Measurements from ENCODE around the gene C3orf20.
"Not testable (repeated sequence)": the region's sequence is repeated elsewhere in the genome, so short reads cannot be mapped to it uniquely, and the experiment has no call there.

Gene C3orf20

DNA sequence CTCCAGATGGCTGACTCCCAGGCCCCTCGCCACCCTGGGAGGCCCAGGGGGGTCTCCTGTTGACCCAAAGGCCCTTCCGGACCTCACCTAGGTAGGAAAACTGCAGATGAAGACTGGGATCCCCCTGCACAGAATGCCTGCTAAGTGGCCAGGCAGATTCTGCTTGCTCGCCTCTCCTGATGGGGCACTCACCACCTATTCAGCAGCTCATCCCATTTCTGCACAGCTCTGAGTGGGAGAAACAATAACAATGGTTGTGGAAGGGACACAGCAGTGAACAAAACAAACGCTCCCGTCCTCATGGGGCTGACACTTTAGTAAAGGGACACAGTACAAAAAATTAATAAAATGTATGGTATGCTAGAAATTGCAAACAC is 118.9 kb downstream of the C3orf20 start:
- DNase-seq (ENCODE audit: extremely low read depth in 1 of 2, low read depth in 1 of 2), result no peak

DNA sequence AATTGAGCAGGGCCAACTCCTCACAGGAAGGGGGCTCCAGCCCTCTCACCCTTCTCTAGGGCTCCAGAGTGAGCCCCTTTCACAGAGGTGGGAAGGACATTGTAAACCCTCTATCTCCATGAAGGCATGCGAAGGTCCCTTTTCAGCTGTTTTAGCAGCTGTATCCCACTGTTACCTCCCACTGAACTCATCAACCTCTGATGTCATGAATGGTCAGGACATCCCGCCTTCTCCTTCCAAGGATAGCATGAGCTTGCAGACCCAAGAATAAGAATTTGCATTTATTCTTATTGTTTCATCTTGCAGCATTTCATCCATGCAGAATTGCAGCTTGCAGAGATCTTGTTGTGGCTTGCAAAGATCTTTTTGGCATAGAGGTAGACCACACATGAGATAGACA is 119.5 kb downstream of the C3orf20 start:
- no peak for DNase-seq (ENCODE audit: extremely low read depth in 1 of 2, low read depth in 1 of 2)

DNA sequence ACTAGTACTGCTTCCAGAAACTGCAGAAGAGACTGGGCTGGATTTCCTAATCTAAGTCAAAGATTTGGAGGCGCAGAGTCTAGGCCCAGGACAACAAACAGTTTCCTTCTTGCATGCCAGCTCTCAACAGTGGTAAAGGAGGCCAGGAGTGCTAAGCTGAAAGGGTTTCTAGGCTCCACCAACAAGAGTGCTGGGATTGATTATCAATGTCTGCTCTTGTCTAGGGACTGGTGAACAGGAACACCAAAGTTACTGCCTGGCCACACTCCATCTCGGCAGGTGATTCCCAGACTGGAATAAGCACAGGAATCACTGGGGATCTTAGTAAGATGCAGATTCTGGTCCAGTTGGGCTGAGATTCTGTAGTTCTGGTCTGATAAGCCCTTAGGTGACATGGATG is 121.1 kb downstream of the C3orf20 start:
- no peak for DNase-seq (ENCODE audit: extremely low read depth in 1 of 2, low read depth in 1 of 2)

DNA sequence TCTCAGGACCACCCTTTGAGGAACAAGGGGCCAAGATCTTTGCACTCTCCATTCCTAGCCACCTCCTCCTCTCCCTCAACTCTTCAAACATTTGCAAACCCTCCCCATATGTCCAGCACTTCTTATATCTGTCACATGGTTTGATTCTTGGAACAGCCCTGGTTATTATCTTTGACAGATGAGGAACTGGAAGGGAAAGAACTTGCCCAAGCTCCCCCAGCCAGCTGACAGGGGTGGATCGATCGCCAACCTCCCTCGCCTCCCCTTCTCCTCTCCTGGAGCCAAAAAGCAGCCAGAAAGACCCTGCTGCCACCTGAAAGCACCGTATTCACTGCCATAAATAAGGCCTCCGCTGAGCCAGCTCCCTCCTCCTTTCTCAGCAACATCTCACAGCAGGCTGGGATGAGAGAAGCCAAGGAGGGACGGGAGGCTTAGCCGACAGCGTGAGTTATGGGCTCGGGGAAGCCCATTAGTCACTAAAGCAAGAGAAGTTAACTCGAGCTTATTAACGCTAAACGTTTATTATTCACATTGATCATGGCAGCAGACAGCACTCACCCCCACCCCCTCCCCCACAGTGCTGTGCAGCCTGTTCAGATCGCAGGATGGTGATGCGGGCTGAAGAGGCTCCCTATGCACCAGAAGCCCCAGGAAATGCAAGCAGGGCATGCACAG is 121.6 kb downstream of the C3orf20 start:
- no peak for DNase-seq (ENCODE audit: extremely low read depth in 1 of 2, low read depth in 1 of 2)

DNA sequence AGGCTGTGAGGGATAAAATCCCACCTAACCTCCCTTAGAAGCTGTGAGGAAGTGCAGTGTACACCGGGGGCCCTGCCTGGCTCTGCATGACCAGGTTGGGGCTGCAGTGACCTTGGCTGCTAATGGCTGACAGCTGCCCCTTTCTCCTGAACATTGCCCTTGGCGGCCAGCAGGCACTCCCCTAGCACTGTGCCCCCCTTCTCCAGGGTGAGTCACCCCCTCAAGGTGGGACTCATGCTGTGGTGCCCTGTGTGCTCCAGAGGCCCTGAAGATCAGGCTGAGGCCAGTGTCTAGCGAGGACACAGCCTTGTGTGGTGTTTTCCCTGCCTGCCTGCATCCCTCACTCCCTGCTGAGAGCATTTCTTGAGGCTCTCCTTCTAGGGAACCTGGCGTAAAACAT is 122.8 kb downstream of the C3orf20 start:
- DNase-seq (ENCODE audit: extremely low read depth in 1 of 2, low read depth in 1 of 2), result no peak

DNA sequence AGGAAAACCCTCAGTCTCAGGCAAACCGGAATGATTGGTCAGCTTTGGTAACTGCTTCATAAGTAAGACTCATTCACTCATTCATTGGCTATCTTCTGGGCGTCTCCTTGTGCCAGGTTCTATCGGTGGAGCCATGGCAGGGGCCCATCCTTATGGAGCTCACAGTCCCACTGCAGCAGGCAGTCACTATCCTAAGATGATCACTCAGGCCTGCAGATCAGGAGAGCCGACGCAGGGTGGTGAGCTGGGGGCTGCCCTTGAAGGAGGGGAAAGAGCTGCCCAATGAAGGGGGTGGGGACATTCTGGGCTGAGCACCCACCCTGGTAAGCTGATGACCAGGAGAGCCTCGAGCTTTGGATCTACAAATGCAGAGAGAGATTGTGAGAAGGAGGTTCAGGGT is 123.3 kb downstream of the C3orf20 start:
- DNase-seq (ENCODE audit: extremely low read depth in 1 of 2, low read depth in 1 of 2), result no peak

DNA sequence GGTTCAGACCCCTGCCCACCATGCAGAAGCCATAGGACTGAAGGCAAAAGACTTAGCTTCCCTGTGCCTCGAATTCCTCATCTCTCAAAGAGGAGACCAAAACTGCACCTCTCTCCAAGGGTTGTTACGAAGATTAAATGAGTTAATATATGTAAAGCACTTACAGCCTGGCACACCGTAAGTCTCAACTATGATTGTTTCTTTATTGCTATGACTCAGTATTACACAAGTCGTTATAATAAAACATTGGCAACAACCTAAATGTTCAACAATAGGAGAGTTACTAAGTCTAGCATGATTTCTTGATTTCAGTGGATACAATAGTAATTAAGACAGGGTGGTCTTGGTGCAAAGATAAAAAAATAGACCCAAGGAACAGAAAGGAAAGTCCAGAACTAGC is 124.2 kb downstream of the C3orf20 start:
- DNase-seq (ENCODE audit: extremely low read depth in 1 of 2, low read depth in 1 of 2), result no peak

DNA sequence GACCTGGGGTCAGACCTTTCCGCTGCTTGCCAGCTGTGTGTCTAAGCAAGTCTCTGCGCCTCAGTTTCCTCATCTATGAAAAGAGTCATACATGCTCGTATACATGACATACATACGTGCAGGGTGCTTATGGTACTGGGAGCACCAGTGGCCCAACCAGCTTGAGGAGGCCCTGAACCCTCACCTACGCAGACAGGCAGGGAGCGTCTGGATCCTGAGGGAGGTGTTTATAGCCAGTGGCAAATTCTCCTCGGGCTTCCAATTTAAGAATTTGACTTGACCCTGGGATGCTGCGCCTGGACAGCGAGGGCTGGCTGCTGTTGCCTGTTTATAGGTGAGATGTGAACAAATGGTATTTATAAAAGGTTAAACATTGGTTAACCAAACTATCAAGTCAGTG is 126.1 kb downstream of the C3orf20 start:
- no peak for DNase-seq (ENCODE audit: extremely low read depth in 1 of 2, low read depth in 1 of 2)

DNA sequence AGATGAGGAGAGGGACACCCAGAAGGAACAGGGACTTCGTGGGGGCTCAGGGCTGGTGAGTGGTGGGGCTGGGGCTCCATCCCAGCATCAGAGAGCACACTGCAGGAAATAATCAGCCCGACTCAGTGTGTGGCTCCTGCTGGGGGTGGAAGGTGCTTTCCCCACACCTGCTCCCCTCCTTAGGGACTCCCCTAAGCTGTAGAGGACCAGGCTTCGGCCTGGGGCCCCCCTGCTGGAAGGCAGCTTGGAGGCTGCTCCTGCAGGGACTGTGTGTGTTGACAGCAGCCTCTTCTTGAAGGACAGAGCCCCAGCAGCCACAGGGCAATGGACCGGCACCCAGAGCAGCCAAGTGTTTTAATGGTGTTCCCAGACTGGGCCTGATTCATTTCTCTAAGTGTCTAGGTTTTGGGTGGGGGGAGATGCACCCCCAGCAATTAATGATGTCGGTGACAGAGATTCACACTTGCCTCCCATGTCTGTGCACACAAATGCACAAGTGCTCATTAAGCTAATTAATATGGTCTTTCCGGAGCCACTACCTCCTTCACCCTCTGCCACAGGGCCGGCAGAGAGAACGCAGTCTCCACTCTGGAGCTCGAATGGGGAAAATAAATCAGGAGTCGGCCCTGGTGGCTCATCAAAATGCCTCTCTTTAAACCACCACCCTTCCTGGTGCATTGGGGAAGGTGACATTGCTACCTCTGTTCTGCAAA is 126.9 kb downstream of the C3orf20 start:
- DNase-seq (ENCODE audit: extremely low read depth in 1 of 2, low read depth in 1 of 2), result no peak

DNA sequence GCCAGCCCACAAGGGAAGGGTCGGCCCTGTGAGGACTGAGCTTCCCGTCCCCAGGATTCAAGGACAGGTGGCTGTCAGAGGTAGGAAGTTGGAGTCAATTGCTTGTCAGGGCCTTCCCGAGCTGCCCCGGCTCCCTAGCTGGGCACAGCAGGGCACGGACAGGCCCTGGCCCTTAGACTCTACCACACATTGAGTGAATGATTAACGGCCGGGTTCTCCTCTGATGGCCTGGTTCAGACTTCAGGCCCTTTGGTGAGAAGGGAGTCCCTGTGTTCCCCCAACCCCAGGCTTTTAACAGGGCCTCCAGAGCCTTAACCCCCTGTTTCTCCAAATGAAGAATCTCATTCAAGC is 127.4 kb downstream of the C3orf20 start:
- no peak for DNase-seq (ENCODE audit: extremely low read depth in 1 of 2, low read depth in 1 of 2)

DNA sequence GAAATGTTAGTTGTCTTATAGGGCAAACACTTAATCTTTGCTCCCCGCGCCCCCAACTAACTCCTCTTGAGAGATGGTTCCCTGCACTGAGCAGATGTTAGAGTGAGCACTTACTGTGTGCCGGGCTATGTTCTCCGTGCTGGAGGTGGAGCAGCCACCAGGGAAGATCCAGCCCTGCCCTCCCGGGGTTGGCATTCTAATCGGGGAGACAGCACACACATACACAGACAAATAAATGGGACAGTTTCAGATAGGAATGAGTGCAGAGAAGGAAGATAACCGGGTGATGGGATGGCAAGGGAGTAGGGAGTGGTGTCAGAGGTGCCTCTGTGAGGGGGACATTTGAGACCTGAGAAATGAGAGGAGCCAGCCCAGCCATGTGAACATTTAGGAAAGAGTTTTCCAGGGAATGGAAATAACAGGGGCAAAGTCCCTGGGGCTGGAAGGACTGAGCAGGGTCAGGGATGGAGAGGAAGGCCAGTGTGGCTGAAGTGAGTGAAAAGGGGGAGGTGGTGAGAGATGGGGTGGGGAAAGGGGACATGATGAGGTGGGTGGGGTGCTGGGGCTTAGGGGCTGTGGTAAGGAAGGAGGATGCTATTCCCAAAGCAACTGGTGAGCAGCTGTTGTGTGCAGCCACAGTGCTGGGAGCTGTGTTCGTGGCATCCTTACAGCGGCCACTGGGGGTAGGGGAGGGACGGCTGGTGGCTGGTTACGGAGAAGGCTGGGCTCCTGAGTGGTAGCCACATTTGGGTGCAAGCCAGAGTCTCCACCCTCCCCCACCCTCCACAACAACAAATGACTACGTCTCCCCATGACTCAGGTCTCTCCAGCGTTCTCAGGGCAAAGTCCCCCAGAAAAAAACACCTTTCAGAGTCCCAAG is 128.4 kb downstream of the C3orf20 start:
- DNase-seq (ENCODE audit: extremely low read depth in 1 of 2, low read depth in 1 of 2), result no peak

DNA sequence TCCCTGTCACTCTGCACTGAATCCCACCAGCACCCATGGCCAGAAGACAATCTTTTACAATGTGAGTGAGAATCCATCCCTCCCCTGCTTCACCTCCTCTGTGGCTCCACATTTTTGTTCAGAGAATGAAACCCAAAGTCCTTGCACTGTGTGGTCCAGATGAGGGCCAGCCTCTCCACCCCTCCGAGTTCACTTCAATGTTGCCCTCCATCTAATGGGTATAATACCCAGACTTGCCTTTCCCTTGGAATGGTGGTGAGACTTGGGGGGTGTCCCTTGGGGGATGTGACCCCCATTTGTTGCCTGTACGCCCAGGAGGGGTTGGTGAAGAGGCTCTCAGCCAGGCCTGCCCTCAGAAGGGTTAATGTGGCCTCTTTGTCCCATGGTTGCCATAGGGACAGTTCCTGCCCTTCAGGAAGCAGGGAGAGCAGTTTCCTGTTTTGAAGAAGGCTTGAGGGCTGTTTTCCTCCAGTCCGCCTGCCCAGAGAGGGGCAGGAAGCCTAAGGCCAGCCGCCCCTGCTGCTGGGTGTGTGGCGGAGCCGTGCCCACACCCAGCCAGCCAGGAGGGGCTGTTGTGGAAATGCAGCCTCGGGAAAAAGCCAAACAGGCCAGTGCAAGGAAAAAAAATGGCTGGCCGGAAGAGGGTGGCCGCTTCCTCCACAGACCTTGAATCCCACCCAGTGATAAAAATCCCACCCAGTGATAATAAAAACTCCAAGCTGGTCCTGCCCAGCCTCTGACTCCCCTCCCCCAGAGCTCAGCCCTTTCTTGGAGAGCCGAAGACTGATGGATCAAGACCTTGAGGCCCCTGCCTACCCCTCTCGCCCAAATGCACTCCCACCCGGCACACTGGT is 129.3 kb downstream of the C3orf20 start:
- no peak for DNase-seq (ENCODE audit: extremely low read depth in 1 of 2, low read depth in 1 of 2)

DNA sequence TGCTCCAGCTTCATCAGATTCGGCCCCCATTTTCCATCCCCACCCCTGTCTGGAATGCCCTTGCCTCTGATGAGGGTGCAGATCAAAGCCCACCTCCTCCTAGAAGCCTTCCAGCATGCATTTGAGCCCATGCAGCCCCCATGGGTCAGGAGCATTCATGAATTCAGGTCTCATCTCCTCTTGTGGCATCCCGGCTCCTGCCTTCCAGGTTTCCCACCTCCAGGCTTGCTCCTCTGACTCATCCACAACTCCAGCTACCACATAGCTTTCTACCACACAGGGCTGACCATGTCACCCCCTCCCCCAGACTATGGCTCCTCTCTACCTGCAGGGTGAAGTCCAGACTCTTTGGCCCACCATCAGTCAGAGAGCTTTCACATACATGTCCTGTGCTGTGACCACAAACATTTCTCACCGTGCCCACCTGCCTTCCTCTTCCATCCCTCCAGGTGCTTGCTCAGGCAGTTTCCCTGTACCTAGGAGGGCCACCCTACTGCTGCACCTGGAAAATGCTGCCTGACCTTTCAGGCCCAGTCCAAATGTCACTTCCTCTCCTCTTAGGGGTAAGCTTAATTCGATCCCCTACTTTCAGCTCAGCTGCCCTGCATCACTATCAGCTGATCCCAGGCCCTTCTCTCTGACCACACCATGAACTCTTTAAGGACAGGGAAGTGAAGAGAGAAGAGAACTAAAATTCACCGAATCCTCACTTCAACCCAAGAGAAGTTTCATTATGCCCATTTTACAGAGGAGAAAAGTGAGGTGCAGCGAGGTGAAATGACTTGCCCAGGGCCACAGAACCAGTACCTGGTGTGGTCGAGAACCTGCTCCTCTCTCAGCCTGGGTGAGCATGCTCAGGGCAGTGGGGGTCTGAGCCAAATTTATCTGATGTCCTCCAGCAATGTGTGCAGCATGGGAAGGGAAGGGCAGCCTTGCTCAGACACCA is 130.2 kb downstream of the C3orf20 start:
- DNase-seq (ENCODE audit: extremely low read depth in 1 of 2, low read depth in 1 of 2), result no peak

DNA sequence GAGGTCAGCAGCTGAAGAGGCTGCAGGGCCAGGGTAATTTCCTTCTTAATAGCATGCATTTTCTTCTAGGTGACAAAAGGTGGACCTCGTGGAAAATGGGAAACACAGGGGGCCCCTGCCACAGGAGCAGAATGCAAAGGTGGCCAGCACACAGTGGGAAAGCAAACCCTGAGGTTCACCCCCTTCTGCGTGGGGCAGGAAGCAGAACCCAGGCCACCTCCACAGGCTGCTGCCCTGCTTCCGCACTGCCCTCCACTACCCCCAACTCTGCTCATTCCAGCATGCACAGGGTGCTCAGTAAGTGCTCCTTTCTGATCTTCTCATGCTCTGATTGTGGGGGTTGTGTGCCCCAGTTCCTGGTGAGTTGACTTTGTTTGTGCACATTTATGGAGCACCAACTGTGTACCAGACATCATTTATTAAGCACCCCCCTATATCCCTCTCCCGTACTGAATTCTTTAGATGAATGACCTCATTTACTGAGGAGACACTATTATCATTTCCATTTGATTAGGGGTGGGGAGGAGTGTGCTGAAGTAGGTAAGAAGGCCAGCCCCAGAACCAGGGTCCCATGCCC is 131.1 kb downstream of the C3orf20 start:
- no peak for DNase-seq (ENCODE audit: extremely low read depth in 1 of 2, low read depth in 1 of 2)

DNA sequence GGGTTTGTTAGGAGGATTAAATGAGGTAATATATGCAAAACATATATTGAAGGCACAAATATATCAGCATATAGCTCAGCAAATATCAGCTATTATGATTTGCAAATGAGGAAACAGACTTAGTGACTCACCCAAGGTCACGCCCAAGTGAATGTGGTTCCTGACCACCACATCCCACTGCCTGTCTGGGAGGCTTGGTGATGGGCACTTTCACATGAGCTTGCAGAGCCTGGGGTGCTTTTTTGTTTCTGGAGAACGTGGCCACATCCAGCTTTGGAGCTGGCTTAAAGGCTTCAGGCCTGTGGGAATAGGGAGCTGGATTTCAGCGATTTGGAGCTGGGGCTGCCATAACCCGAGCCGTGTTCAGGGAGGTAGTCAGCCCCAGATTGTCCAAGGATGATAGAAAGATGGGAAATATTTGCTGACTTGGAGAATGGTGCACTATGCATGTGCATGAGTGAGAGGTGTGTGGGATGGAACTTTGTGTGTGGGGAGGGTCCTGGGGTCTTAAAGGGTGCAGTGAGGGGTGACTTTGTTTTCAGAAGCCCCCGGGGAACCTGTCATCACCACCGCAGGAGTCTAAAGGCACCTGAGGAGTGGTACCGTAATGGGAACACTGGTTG is 131.8 kb downstream of the C3orf20 start:
- DNase-seq (ENCODE audit: extremely low read depth in 1 of 2, low read depth in 1 of 2), result no peak

DNA sequence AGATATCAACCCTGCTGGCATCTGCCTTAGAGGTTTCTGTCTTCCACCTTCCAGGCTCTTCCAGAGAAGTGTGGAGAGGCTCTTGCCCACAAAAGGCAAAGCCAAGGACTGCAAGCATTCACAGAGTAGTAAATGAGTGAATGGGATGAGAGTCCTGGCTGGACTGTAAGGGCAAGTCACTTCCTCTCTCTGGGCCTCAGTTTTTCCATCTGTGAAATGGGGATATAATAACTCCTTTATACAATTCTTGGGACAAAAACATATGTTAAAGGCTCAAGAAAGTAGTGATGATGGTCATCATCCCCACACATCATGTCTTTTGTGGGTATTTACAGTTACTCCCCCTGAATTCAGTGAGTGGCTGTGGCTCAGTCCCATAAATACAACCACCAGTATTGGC is 133.1 kb downstream of the C3orf20 start:
- DNase-seq (ENCODE audit: extremely low read depth in 1 of 2, low read depth in 1 of 2), result no peak

DNA sequence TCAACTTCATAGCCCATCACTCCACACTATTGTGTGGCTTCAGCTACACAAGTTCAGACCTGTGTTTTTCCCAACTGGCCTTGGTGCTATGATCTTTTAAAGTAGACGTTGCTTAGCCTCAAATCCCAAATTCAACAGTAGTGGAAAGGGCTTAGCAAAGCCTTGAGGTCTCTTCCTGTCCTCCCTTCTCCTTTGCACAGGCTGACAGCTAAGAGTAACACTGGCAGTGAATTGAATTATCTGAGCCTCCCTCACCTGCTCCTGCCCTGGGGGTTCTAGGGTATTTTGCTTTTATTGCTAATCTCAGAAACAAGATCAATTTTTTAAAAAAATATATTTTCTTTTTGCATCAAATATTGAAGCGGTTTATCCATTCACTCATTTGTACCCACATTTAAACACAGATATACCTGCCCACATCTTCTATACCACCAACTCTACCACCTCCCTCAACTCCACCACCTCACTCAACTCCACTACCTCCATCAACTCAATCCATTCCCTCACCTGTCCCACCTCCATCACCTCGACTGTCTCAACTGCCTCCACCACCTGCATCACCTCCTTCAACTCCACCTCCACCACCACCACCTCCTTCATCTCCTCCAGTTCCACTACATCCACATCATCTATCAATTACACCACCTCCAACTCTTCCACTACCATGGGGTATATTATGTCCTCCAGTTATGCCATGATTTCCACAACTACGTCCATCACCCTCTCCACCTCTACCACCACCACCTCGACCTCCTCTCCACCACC is 133.7 kb downstream of the C3orf20 start:
- DNase-seq (ENCODE audit: extremely low read depth in 1 of 2, low read depth in 1 of 2), result no peak

DNA sequence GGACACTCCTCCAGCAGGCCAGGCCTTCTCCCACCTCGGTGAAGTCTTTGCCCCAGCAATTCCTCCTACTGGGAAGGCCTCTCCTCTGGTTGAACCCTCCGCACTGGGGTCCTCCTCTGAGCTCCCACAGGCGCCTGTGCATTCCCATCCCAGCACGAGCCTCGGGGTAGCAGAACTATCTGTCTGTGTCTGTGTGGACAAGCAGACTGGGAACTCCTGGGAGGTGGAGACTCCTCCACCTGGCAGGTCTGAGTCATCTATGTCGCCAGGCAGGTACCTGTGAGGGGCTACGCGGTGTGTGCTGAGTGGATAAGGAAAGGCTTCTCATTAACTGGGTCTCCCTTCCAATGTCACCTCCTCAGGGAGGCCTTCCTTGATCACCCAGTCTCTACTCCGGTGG is 134.7 kb downstream of the C3orf20 start:
- DNase-seq (ENCODE audit: extremely low read depth in 1 of 2, low read depth in 1 of 2), result not testable (repeated sequence)

All from activated CD8-positive, alpha-beta memory T cell treated with anti-CD3 and anti-CD28 coated beads for 1 hour (primary cell).